Panc1 (cell line): ENCODE measurements around the gene ZBED1.

Experiments used
- CTCF ChIP-seq: fragments of 450-650 bp; IDR thresholded peaks from 2 replicates; pipeline ENCODE4 v1.5.1; 2017; ENCODE audit warnings: mild to moderate bottlenecking
- POLR2AphosphoS5 ChIP-seq: IDR thresholded peaks from 2 replicates; pipeline ENCODE4 v1.6.1; 2012; ENCODE audit warnings: mild to moderate bottlenecking, low read depth, low read length, moderate library complexity
- REST ChIP-seq, 2 experiments: IDR thresholded peaks; 2 replicates each; pipeline ENCODE4 v1.6.1; 2011 to 2012; ENCODE audit warnings: low read depth in 2 of 2, control low read depth in 1 of 2, low read length in 1 of 2, mild to moderate bottlenecking in 1 of 2, moderate library complexity in 1 of 2; ENCODE audit not compliant: insufficient read depth in 1 of 2
- SIN3A ChIP-seq: IDR thresholded peaks from 2 replicates; pipeline ENCODE4 v1.6.1; 2012; ENCODE audit warnings: low read depth, mild to moderate bottlenecking, low read length, moderate library complexity, borderline replicate concordance; ENCODE audit not compliant: insufficient read depth
- TCF7L2 ChIP-seq: IDR thresholded peaks from 2 replicates; pipeline ENCODE4 v1.6.1; 2011; ENCODE audit warnings: mild to moderate bottlenecking, low read depth, low read length, inconsistent platforms

GRCh38 chrX:2447484-2447883, 53.3 kb downstream of the ZBED1 start:
- TF ChIP-seq CTCF = no peak
- no peak for TF ChIP-seq SIN3A
- TF ChIP-seq POLR2AphosphoS5 = no peak
- no peak for TF ChIP-seq TCF7L2
- TF ChIP-seq REST (IDR thresholded peaks at IDR 0.05; ENCODE audit: insufficient read depth in 1 of 2, low read depth in 2 of 2, low read length in 1 of 2) = no peak
